Umbilical cord (tissue), 2 donors: ENCODE measurements around the gene RBM8A. TPM values are rescaled to one million over a fixed set of nuclear protein-coding genes. Genes with fewer than 3 reads are reported as not detected.

Experiments used
- DNase-seq: peaks from one replicate; pipeline ENCODE4 v3.0.0-alpha.2; 2015; ENCODE audit warnings: low spot score
- total RNA-seq: library from RNA; depleted of rRNA; stranded (reverse); fragments of >200 nt; gene quantifications from one replicate; pipeline ENCODE4 v1.2.3, GENCODE V29; 2014; ENCODE audit warnings: low replicate concordance; ENCODE audit not compliant: insufficient read depth

RBM8A gene
- 106 TPM for total RNA-seq

DNA sequence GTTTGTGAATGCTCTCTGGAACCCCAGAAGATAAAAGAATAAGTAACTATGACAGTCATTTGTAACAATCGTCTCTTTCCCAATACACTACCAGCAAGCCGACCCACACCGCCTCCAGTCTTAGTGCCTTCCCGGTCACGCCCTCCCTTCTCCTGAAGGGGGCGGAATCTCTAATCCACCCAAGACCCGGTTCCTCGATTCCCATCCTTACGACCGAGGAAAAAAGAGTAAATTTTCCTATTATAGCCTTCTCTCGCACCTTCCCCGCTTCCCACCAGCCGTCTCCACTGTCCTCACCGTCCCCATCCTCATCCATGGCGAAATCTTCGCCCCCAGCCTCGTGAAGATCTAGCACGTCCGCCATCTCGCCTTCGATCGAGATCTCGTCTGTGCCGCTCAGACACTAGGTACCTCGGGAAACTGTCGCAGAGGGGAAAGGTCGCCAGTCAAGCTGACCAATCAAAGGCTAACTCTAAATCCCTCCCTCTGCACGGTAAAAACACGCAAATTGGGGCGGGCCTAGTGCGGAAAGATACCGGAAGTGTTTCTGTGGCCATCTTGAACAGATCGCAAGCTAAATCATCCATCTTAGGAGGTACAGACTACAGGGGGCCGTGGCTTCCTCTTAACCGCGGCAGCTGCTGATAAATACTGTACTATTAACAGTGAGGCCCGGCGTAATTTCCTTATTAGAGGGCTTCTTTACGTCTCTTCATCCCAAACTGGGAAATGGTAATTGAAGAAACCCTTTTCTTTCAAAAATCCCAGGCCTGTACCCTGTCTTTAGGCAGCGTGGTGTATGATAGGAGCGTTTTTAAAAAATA lies at the start of gene RBM8A:
Gene RBM8A (minus strand): TSS at position 422 of the 824 bp plus-strand sequence. CDS start 58 bp downstream, at position 364.
- peak; percentile 99 for DNase-seq

DNA sequence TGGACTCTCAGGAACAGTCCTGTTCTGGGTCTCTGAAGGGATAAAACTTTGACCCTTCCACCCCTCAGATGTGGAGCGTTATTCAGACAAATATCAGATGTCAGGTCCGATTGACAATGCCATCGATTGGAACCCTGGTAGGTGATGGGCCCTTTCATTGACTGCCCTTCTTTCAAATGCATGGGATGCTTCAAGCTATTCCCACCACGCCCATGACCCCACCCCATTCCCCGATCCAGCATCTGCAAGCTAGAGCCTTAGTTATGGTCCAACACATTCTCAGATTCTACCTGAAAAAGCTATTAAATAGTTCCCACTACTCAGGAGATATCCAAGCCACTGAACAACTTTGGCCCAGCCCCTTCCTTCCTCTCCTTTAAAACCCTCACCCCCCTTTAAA lies 49.7 kb upstream of the RBM8A start:
- DNase-seq, result no peak

DNA sequence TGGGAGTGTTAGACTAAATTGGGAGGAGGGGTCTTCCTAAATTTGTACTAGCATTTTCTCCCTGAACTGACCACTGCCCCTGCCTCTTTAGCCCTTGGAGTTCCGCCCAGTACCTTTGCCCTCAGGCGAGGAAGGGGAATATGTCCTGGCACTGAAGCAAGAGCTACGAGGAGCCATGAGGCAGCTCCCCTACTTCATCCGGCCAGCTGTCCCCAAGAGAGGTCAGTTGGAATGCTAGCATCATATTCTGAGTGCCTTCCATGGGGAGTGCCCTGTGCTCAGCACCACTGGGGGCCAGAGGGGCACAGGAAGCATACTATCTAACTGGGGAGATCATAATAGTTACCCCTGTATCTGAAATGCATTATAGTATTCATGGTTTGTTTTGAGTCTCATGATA lies 47.9 kb upstream of the RBM8A start:
- no peak for DNase-seq

DNA sequence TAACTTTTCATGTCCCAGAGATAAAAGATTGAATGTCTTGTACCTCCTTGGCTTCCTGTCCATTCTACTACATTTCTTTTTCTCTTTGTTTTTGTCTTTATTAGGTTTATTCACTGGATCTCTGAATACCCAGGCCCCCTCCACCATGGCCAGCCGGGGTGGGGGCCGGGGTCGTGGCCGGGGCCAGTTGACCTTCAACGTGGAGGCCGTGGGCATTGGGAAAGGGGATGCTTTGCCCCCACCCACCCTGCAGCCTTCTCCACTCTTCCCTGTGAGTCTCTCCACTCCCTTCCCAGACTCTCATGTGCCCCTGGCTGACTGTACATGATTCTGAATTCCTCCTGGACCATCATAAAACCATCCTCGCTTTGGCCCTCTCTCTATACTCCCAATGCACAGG lies 47.4 kb upstream of the RBM8A start:
- DNase-seq, result no peak

DNA sequence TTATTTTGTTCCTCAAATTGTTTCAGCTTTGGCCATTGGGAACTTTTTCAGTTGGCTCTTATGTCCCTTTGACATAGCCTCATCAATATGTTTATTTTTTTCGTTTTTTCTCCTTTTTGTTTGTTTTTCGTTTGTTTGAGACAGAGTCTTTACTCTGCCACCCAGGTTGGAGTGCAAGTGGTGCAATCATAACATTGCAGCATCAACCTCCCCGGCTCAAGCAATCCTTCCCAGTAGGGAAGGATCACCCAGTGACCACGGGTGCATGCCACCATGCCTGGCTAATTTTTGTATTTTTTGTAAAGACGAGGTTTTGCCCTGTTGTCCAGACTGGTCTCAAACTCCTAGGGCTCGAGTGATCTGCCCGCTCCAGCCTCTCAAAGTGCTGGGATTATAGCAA lies 45.3 kb upstream of the RBM8A start:
- DNase-seq, result no peak

DNA sequence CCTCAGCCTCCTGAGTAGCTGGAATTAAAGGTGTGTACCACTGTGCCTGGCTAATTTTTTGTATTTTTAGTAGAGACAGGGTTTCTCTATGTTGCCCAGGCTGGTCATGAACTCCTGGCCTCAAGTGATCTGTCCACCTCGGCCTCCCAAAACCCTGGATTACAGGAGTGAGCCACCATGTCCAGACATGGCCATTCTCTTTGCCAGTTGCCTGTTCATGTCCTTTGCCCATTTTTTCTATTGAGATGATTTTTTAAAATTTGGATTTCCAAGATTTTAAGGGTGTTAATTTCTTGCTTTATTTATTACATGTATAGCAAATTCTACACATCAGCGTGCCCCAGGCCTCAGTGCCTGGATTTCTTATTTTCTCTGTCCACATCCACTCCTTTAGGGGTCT lies 40.0 kb upstream of the RBM8A start:
- DNase-seq, result no peak

DNA sequence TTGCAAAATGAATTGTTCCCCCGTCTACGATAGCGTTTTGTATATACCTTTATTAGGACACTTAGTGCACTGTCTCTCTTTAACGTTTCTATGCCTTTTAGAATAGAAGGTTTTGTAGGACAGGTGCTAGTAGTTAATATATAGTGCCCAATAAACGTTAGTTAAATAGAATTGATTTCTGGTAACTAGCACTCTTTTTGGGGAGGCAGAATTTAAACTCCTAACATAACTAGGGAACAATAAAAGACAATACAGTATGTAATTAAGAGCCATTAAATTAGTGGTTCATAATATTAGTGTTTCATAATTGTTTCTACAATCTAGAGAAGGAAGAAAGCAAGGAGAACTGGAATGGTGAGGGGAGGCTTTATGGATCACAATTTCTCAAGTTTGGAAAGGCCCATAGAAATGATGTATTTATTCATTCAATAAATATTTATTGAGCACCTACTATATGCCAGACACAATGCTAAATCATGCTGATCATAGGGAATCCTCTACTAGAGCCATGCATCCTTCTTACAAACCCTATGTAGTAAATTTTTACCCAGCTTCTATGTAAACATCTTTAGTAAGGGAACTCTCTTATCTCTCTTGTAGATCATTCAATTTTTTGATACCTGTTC lies 37.9 kb upstream of the RBM8A start:
- DNase-seq, result no peak

DNA sequence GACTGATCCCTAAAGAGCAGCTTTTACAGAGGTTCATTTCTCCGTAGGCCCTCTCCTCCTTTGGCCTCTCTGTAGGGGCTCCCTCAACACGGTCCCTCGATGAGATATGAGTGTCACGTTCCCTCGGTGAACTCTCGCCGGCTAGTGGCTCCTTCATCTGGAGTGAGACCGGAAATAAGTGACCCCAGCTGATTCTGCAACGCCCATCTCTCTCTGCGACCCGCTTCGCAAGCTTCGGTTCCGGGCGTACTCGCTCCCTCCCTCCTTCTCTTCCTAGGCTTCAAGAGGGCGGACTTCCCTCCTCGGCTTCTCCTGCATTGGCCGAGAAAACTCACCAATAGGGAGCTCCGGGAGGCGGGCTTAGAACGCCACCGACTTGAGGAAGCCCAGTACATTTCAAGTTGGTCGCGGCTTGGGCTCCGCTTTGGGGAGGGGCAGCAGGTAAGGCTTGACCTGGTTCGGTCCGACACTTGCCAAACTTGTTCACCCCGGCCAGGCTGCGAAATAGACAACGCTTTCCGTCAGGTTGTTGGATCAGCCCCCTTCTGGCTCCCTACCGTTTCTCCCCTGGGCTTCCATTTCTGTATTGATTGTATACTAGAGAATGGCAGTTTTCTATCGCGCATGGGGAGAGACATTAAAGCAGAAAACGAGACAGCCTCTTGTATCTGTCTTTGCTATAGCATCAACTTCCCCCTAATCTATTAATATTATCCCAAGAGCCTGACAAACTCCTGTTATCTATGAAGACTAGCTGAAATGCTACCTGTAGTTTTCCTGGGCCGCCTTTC lies 37.2 kb upstream of the RBM8A start, which contains the start of the genes ANKRD34A and POLR3GL:
Gene ANKRD34A (minus strand): TSS at position 248 of the 791 bp plus-strand sequence. CDS start 2,816 bp downstream, outside the sequence.
Gene POLR3GL (plus strand): TSS at position 363 of the 791 bp plus-strand sequence. CDS start 10,176 bp downstream, outside the sequence.
- peak; percentile 99 for DNase-seq

DNA sequence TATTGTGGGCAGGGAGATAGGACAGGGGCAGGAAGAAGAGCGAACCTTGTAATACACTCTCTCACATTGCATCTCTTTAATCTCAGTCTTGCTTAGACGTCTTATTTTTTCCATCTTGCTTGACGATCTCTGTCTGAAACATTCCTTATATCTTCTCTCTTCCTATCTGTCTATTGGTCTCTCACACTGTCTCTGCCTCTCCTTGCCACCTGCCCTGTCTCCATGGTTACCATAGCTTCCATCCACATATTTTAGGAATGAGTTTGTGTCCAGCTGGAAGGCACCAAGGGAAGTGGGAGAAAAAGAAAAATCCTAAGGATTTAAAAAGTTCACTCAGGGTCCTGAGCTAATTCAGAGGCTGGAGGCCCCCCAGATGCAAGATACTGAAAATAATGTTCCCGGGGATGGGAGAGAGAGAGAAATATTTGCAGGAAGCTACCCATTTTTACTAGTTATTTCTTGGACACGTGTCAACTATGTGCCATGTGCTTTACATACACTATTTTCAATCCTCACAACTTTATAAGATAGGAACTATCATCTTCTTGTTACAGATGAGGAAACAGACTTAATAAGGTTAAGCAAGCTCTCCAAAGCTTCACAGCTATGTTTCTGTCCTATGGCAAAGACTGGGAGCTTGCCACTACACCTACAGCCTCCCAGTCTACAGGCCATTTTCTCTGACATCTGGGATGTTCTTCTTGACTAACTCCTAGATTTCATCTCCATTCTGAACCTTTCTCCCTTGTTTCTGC lies 36.2 kb upstream of the RBM8A start:
- DNase-seq, result peak; percentile 62

DNA sequence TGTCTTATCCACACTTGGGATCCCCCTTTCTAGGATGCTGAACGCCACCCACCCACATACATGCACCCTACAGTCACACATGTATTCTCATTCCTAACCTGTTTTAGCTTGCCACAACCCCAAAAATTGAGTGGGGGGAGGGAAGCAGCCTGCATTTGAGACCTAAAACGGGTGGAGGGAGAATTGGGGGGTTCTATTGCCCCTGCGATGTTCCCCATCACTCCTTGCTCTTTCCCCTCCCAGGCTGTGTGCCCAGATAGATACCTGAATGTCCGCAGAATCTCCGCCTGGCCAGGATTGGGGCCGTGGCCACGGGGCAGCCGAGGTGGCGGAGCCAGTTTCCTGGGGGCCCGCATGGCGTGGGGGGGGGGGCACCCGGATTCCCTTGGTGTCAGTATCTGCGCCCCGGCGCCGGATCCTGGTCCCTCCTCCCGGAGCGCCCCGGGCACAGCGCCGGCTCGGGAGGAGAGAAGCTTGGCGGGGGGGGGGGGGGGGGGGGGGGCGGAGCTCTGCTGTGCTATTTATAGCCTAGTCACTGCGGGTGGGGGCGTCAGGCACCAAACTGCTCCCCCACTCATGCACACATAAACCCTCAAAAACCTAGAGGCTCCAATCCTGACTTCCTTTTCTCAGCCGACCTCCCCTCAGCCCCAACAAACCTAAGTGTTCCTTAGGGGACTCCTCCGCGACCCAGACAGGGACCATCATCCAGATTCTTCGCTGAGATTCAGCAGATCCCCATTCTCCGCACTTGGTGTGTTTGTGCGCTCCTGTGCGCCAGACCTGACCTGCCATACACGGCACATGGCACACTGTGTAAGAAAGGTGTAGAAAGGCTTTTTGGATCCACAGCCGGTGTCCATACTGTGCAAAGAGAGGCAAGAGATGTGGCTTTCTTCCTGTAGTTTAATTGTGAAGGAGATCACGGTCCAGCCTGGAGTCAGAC lies 35.1 kb upstream of the RBM8A start:
- peak; percentile 32 for DNase-seq

DNA sequence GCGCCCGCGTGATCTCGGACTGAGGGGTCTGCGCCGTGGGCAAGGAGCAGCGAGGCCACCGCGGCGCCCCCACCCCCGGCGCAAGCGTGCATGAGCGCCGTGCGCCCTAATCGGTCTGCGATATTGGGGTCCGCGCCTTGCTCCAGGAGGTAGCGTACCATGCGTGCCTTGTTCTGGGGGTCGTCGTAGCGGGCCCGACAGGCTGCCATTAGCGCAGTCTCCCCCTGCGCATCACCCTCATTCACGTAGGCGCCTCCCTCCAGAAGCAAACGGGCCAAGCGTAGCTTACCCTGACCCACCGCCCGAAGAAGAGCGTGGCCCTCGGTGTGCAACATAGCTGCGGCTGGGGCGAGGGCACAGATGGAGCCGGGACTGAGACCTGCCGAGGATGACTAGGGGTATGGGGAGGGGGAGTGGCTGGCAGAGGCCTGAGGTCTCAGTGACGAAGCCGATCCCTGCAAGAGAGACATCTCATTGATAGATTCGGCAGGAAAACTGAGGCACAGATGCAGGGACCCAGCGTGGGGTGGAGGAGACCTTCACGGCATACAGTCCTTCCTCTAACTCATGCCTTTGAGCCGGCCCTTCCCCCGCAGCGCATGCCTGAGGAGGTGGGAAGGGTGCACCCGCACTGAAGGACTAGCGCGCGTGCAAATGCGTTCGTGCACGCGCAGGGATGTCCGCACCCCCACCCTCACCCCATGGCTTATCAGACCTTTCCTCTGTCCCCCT lies 34.3 kb upstream of the RBM8A start:
- DNase-seq, result peak; percentile 33

DNA sequence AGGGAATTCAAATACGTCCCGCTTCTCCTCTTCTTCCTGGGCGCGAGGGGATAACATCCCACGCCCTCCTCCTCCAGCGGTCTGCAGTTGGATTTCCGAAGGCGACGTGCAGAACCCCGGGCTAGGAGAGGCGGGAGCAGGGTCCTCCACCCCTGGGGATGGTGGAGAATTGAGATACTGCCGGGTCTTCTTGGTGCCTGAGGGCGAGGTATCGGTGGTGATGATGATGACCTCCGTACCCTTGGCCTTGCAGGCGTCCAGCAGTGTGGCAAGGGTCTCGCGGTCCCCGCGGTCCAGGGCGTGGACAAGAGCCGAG lies 33.8 kb upstream of the RBM8A start:
- no peak for DNase-seq

DNA sequence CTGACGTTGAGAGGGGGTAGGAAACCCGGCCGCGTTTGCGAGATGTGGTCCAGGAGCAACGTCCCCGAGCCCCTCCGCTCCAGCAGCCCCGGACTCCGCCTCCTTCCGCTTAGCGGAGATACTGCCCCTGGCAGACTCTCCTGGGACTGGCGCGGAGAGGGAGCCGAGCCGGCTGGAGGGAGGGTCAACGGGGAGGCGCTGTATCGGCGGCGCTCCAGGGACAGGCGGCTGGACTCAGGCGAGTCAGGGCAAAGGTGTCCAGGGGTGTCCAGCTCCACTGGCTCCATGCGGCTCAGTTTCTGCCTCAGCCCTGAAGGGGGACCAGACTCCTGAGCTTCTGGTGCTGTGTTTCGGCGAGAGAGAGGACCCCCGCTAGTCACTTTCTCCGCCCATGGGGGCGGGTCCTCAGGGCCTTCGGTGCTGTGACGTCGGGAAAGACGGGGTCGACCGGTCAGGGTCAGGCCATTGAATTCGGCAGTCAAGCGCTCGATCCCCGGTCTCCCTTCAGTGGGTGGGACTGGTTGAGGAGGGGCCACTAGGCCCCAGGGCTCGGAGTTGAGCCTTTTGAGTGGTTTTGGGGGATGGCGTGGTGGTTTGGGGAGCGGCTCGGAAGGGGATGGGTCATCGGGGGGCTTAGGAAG lies 33.3 kb upstream of the RBM8A start:
- DNase-seq, result peak; percentile 85

DNA sequence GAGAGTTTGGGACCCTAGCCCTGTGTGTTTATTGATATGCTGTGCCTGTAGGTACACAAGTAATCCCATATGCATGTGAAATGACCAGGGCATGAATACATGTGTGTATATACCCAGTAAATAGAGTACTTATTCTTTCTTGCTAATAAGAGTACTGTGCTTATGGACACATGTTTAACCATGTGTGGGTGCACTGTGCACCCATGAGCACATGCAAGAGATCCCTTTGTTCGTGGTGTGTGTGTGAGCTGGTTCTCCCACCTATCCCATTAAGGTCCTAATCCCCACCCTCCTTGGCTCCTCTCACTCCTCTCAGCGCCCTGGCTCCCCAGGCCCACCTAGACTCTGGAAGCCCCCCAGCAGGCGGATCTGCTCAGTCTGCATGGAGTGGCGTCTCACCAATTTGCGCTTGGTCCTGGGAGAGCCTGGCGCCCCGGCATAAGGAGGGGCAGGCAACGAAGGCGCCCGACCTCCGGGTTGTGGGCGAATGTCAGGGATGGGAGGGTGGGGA lies 32.7 kb upstream of the RBM8A start:
- no peak for DNase-seq

DNA sequence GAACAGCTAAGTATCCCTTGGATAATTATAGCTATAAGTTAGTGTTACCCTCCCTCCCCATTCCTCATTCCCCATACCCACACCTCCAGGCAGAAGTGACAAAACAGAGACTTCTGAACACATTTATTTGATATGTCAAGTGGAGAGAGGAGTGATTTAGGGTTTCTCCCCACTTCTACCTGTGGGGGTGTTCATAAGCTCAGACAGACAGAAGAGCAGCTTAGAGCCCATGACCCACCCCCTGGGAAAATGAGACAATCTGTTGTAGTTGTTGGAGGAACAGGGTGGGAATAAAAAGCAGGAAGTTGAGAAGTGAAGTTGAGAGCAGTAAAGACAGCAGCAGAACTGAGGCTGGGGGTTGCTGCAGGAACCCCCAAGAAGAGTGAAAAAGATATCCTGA lies 32.0 kb upstream of the RBM8A start:
- no peak for DNase-seq

DNA sequence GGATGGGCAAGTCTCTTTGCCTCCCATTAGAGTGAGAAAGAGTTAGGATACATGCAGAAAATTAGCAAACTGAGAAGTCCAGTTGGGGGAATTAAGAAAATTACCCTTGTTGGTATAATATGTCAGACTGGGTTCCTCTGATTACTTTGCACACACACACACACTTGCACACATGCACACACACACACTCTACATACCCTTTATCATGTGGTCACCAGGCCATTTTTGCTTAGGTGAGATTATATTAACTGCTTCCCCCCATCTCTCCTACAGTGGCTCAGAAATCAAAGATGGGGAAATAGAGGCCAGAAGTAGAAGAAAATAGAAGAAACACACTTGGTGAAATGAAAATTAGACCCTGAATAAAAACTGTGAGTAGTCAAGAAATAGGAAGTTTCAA lies 31.4 kb upstream of the RBM8A start:
- DNase-seq, result no peak

DNA sequence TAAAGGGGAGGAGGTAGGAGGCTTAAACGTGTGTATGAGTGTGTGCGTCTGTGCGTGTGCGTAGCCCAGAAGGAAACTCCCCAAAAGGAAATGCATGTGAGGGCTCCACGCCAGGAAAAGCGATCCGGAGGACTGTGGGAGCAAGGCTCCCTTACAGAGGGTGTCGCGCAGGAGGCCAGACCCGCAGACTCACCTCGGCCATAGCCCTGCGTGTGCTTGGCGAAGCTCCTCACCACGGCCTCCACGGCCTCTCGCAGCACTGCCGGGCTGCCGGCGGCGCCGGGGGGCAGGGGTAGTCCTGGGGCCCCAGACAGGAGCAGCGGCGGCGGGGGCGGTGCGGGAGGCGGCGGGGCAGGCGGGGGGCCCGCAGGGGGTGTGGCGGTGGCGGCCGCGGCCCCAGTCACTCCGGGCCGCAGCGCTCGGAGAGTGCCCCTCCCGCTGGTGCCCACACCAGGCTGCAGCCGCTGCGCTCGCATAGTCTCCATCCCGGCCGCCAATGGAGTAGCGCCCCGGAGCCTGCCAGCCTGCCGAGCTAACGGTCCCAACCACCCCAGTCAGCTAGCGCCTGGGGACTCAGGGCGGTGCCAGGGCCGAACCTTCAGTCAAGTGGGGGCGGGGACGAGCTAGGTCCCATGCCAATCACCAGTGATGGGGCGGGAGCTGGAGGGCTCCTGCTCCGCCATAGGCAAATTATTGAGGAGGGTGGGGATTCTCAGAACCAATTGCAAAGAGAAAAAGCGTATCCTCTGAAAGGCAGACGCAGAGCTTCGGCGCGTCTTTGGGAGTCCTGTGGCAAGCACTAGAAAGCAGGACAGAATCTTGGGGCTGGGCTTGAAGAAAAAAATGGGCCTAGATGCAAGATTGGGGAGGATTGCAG lies 30.4 kb upstream of the RBM8A start, which contains the start of gene LIX1L:
Gene LIX1L (minus strand): TSS at position 575 of the 877 bp plus-strand sequence. CDS start 90 bp downstream, at position 485.
- peak; percentile 99 for DNase-seq
